GM21619 (cell line): ENCODE measurements around the gene CD300LB.
"Not testable (repeated sequence)": the region's sequence is repeated elsewhere in the genome, so short reads cannot be mapped to it uniquely, and the experiment has no call there.

Experiments
- ATAC-seq: cut with Tn5 transposase; IDR thresholded peaks from one replicate; pipeline ENCODE4 v1.9.1; 2021; ENCODE audit not compliant: unreplicated experiment

CD300LB gene

GRCh38 chr17:74531231-74531761 lies at the start of gene CD300LB:
CD300LB (minus strand) TSS chr17:74531475; CDS start chr17:74531350, 125 bp downstream.
- no peak for ATAC-seq

- no peak for ATAC-seq
Observed at GRCh38 chr17:74579900-74580299, 48.6 kb upstream of the CD300LB start.

GRCh38 chr17:74578979-74579378 lies 47.7 kb upstream of the CD300LB start:
- ATAC-seq, result no peak

GRCh38 chr17:74574489-74575142 lies 43.3 kb upstream of the CD300LB start:
- ATAC-seq, result no peak

GRCh38 chr17:74573635-74574034 lies 42.4 kb upstream of the CD300LB start:
- not testable (repeated sequence) for ATAC-seq

GRCh38 chr17:74573169-74573568 lies 41.9 kb upstream of the CD300LB start:
- no peak for ATAC-seq

DNA sequence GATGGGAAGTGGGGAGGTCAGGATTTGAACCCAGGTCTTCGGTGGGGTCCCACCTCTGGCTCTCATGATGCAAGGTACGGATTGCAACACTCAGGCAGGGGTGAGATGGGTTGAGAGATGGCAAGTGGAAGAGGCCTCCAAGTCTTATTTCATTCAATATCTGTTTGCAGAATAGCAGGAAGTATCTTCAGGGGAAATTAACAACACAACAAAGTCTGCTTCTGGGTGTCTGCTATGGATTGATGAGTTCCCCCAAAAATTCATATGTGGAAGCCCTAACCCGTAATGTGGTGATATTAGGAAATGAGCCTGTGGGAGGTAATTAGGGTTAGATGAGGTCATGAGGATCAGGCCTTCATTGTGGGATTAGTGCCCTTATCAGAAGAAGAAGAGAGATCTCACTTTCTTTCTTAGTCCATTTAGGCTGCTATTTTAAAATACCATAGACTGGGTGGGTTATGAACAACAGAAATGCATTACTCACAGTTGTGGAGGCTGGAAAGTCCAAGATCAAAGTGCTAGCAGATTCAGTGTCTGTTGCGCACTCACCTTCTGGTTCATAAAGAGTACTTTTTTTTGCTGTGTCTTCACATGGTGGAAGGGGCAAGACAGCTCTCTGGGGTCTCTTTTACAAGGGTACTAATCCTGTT lies 40.5 kb upstream of the CD300LB start:
- ATAC-seq, result no peak

DNA sequence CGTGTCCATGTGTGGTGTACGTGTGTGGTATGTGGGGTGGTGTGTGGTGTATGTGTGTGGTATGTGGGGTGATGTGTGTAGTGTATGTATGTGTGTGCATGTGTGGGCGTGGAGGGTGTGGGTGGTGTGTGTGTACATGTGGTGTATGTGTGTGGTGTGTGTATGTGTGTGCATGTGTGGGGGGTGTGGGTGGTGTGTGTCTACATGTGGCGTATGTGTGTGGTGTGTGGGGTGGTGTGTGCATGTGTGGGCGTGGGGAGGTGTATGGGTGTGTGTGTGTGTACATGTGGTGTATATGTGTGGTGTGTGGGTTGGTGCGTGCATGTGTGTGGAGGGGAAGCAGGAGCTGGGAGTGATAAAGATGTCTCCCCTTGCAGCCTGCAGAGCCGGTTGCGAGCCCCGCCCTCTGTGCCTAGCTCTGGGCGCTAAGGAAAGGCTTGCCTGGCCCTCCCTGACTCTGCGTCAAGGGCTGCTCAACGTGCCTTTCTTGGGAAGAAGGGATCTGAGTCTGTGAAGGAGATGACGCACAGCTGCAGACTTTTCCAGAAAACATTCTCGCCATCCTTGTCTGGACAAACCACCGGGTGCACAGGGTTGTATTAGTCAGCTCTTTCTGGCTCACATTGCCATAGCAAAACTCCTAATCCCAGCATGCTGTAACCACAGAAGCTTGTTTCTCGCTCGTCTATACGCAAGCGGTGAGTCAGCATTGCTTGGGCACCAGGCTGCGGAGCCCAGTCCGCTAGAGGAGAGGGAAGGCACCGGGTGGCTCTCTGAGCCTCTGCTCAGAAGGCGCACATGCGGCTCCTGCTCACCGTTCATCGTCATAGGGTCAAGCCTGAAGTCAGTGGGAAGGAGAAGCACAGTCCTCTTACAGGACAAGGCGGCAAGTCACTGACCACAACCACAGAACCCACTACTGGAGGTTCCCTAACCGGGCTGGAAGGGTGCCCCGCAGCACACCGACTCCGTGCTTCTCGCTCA lies 38.0 kb upstream of the CD300LB start:
- ATAC-seq, result no peak

DNA sequence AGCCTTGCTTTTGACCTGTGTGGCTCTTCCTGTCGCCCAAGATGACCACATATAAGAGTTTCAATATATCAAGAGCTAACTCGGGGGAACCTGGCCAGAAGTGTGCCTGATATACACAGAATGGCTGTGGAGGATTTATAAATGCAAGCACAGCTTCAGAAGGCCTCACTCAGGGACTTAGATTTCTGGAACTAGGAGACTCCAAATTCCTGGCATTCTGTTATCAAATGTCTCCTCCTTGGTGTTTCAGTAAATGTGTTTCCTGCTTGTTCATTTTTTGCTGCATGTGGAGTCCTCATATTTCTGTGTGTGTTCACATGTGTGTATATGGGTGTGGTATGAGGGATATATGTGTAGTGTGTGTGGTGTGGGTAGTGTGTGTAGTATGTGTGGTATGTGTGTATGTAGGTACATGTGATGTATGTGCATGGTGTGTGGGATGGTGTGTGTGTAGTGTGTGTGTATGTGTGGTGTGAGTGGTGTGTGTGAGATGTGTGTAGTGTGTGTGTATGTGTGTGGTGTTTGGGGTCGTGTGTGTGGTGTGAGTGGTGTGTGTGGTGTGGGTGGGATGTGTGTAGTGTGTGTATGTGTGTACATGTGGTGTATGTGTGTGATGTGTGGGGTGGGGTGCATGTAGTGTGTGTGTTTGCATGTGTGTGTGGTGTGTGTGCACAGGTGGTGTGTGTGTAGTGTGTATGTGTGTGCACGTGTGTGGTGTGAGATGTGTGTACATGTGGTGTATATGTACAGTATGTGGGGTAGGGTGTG lies 37.0 kb upstream of the CD300LB start:
- no peak for ATAC-seq

DNA sequence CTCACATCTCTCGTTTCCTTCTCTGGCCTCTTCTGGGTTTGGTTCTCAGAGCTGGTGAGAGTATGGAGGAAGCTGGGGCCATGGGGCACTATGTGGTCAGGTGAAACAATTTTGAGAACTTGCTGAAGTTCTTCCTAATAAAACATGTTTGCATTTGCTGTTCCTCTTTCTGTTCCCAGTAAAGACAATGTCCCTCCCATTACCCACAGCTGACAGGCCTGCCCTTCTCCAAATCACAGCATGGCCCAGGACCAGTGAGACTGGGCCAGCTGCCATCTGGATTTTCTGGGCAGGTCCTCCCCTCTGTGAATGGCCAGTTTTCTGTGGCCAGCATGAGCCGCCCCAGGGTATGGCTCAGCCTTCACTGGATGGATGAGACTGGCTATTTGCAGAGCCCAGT lies 36.1 kb upstream of the CD300LB start, which contains the start of gene CD300H:
CD300H (minus strand) TSS at position 113 of the 400 bp plus-strand sequence.
- no peak for ATAC-seq

- no peak for ATAC-seq
Observed at GRCh38 chr17:74566132-74566753, 35.0 kb upstream of the CD300LB start.

GRCh38 chr17:74565126-74565525 lies 33.9 kb upstream of the CD300LB start:
- no peak for ATAC-seq

DNA sequence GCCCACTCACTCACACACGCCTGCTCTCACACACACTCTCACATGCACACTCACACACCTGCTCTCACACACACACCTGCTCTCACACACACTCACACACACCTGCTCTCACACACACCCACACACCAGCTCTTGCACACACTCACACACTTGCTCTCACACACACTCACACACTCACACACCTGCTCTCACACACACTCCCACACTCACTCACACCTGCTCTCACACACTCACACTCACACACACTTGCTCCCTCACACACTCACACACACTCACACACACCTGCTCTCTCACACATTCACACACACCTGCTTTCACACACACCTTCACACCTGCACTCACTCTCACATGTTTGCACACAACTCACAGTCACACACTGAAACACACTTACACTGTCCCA lies 32.1 kb upstream of the CD300LB start:
- no peak for ATAC-seq

GRCh38 chr17:74561586-74561985 lies 30.3 kb upstream of the CD300LB start:
- no peak for ATAC-seq

DNA sequence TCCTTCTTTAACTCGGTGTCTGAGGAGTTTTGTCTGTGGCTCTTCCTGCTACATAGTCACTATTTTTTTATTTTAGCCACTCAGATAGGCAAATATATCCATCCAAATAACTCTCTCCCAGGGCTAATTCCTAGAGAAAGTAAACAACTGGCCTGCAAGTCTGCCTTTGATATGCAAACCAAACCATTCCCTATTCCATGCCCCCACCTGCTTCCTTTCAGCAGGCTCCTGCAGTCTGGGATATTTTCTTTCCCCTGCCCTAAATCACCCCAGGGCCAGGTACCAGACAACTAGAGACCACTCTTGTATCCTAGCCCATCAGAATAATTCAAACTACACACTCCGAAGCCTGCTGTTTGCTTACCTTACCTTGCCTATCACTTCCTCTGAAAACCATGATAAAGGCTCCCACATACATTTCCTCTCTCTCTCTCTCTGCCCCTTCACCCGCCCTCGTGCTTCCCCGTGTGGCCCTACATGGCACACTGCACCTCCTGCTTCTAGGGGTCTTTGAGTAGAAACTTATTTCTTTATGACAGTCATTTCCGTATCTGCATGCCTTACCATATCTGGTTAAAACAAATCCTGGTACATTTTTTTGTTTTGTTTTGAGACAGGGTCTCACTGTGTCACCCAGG lies 27.7 kb upstream of the CD300LB start:
- ATAC-seq, result no peak

GRCh38 chr17:74558402-74558801 lies 27.1 kb upstream of the CD300LB start:
- not testable (repeated sequence) for ATAC-seq

DNA sequence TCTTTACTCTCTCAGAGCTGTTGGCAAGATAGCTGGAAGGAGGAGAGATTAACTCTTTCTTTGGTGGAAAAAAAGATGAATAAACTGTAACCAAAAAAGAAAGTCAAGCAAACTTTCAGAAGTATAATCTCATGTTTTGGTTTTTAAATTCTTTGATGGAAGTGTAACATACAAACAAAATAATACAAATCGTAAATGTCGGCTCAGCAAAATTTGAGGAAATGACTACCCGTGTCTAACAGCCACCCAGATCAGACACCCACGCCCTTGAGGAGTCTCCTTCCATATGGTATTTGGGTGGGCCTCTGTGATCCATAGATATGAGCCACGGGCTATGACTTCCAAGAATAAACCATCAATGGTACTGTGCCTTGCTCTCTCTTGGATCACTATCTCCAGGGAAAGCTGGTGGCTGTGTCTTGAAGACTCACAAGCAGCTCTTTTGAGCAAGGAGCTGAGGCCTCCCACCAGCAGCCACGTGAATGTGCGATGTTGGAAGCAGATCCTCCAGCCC lies 24.2 kb upstream of the CD300LB start:
- ATAC-seq, result no peak

DNA sequence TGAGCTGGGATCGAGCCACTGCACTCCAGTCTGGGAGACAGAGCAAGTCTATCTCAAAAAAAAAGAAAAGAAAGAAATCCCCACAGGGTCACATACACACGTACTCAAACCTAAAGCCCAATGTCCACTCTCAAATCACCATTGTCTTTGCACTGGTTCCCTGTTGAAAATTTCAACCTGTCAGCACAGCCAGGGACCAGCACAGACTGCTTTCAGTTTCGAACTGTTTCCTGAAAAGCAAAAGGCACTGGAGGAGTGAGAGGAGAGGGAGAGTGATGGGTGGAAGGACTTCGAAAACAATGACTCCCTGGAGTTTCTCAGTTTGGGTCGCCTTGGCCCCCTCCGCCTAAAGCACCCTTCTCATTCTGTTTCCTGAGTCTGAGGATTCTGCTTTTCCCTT lies 23.6 kb upstream of the CD300LB start:
- no peak for ATAC-seq

- ATAC-seq, result no peak
Observed at GRCh38 chr17:74552037-74552436, 20.8 kb upstream of the CD300LB start.
